Transverse colon (tissue), 4 donors: ENCODE measurements around the gene AATK. TPM values are rescaled to one million over a fixed set of nuclear protein-coding genes. Genes with fewer than 3 reads are reported as not detected.

Experiments
- DNase-seq: peaks from one replicate; pipeline ENCODE4 v3.0.0-alpha.2; 2019
- H3K27ac ChIP-seq, 4 donors: fragments of 200-600 bp; sonication (generic); 2 replicates each; pipeline ENCODE4 v1.5.1; 2016 to 2018; ENCODE audit warnings: inconsistent platforms in 4 of 4
- H3K27me3 ChIP-seq: fragments of 200-600 bp; sonication (generic); 2 replicates; pipeline ENCODE4 v1.5.1; 2017; ENCODE audit warnings: inconsistent platforms
- H3K36me3 ChIP-seq, 4 donors: fragments of 200-600 bp; sonication (generic); 2 replicates each; pipeline ENCODE4 v1.5.1; 2017 to 2019; ENCODE audit warnings: inconsistent platforms in 4 of 4
- H3K4me1 ChIP-seq, 4 donors: fragments of 200-600 bp; sonication (generic); 2 replicates each; pipeline ENCODE4 v1.5.1; 2017 to 2020; ENCODE audit warnings: inconsistent platforms in 4 of 4
- H3K4me3 ChIP-seq, 4 donors: fragments of 200-600 bp; sonication (generic); 1 replicate in 1 of 4; 2 replicates in 3 of 4; pipeline versions ENCODE4 v1.5.1 to v1.6.1; 2017 to 2019; ENCODE audit warnings: inconsistent platforms in 4 of 4
- H3K9me3 ChIP-seq, 2 donors: fragments of 200-600 bp; sonication (generic); 2 replicates each; pipeline ENCODE4 v1.5.1; 2017 to 2019; ENCODE audit warnings: inconsistent platforms in 2 of 2
- EP300 ChIP-seq: sonication (generic); formaldehyde crosslinking; IDR thresholded peaks from one replicate; pipeline ENCODE4 v1.6.1; 2017; ENCODE audit warnings: antibody characterized with exemption, low read depth
- POLR2A ChIP-seq: fragments of 450-650 bp; IDR thresholded peaks from one replicate; pipeline ENCODE4 v1.6.1; 2016; ENCODE audit warnings: antibody characterized with exemption, mild to moderate bottlenecking, moderate library complexity
- POLR2AphosphoS5 ChIP-seq, 3 donors: sonication (generic); formaldehyde crosslinking; IDR thresholded peaks; one replicate each; pipeline ENCODE4 v1.6.1; 2016; ENCODE audit warnings: antibody characterized with exemption in 3 of 3
- WGBS, 2 donors: methylation state at CpG; one replicate each; pipeline ENCODE4 v1.1.5; 2018; ENCODE audit warnings: low coverage in 1 of 2; 5-methylcytosine and 5-hydroxymethylcytosine counted together
- in situ Hi-C, 4 donors: fragments of 200-750 bp; cut with MboI; loops; one replicate each; pipeline versions ENCODE4 v1.15.0 to v1.15.1; 2017; ENCODE audit warnings: low sequenced_read_pairs in 3 of 4, low pct_ligation_motif_present in 1 of 4, low pct_unique_long_range_greater_than_20kb in 1 of 4
- intact Hi-C: fragments of 100-400 bp; cut with DNase I; formaldehyde crosslinking; loops from one replicate; pipeline ENCODE4 v1.15.1; 2023; ENCODE audit warnings: low total_unique reads
- total RNA-seq, 4 donors: library from RNA; depleted of rRNA; stranded (reverse); fragments of >200 nt; gene quantifications; one replicate each; pipeline ENCODE4 v1.1.0, GENCODE V29; 2016
- TF ChIP-seq, protein P1 (sequence below), 5 experiments: fragments of 200-600 bp in 3 of 5; fragments of 450-650 bp in 2 of 5; sonication (generic) in 3 of 5; IDR thresholded peaks; 1 replicate in 2 of 5; 2 replicates in 3 of 5; pipeline ENCODE4 v1.5.1; 2016 to 2017; ENCODE audit warnings: antibody characterized with exemption in 5 of 5, inconsistent platforms in 3 of 5, mild to moderate bottlenecking in 2 of 5, moderate library complexity in 1 of 5

The AATK gene
- total RNA-seq, 4 donors from 2014 or later = 1.7 to 21.3 (median 8.6) TPM

- H3K27ac ChIP-seq = peak overlapping the region in 1 of 4 donors; percentile 47
- H3K4me3 ChIP-seq = no peak overlapping the region
Measured at GRCh38 chr17:81130385-81131361, 35.3 kb downstream of the AATK start.

DNA sequence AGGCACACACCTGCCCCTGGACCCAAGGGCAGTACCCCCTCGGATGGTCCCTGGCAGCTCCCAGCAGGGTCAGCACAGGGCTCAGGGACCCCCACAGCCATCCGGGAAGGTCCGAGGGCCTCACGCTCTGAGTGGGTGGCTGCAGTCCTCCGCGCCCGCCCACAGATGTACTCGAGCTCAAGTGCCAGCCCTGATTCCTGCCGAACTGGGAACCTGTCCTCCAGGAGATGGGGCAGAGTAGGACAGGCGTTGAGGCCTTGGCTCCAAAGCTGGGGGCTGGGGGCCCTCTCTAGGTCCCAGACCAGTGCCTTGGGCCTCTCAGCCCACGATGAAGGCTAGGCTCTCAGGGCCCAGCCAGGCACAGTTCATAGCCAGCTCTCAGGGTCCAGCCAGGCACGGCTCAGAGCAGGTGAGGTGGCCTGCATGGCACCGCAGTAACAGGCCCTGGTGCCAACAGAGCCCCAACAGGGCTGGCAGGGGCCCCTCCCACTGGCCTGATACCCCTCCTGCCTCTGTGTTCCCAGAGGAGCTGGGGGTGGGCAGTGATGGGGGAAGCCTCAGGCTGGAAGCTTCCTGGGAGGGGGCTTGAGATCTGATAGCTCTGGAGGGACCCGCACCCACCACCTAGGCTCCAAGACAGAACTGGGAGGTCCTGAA lies 36.2 kb downstream of the AATK start:
- WGBS, 2 donors = 82 to 100% methylated on average over 1 to 11 of the region's 14 CpGs
- H3K36me3 ChIP-seq = no peaks in the 10 kb centered on the region
- TF ChIP-seq, protein P1, sequence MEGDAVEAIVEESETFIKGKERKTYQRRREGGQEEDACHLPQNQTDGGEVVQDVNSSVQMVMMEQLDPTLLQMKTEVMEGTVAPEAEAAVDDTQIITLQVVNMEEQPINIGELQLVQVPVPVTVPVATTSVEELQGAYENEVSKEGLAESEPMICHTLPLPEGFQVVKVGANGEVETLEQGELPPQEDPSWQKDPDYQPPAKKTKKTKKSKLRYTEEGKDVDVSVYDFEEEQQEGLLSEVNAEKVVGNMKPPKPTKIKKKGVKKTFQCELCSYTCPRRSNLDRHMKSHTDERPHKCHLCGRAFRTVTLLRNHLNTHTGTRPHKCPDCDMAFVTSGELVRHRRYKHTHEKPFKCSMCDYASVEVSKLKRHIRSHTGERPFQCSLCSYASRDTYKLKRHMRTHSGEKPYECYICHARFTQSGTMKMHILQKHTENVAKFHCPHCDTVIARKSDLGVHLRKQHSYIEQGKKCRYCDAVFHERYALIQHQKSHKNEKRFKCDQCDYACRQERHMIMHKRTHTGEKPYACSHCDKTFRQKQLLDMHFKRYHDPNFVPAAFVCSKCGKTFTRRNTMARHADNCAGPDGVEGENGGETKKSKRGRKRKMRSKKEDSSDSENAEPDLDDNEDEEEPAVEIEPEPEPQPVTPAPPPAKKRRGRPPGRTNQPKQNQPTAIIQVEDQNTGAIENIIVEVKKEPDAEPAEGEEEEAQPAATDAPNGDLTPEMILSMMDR (IDR thresholded peaks at IDR 0.05) = no peak
- no peak for TF ChIP-seq POLR2AphosphoS5 (IDR thresholded peaks at IDR 0.05)
- no peak for TF ChIP-seq POLR2A
- TF ChIP-seq EP300 = no peak
- H3K9me3 ChIP-seq = no peaks in the 10 kb centered on the region
- H3K4me3 ChIP-seq = no peak overlapping the region
- no peak for DNase-seq
- peaks cover 0 to 13% (median 5%) of the 10 kb centered on the region in 4 donors for H3K4me1 ChIP-seq
- in situ Hi-C loops (no loop called here), intact Hi-C loops (no loop called here)
- no peaks in the 10 kb centered on the region for H3K27me3 ChIP-seq
- H3K27ac ChIP-seq = peak overlapping the region in 2 of 4 donors; percentile 21 to 32

More at GRCh38 chr17:81130385-81131361, 35.3 kb downstream of the AATK start:
- in situ Hi-C loops = no loop called here
- no peak for DNase-seq
- Histone ChIP-seq H3K4me1 (peaks cover 0 to 13% (median 5%) of the 10 kb centered on the region in 4 donors), H3K9me3 (no peaks in the 10 kb centered on the region), H3K27me3 (no peaks in the 10 kb centered on the region), H3K36me3 (no peaks in the 10 kb centered on the region)
- TF ChIP-seq POLR2AphosphoS5 (IDR thresholded peaks at IDR 0.05) (no peak), POLR2A (no peak), EP300 (no peak)
- TF ChIP-seq, protein P1 (IDR thresholded peaks at IDR 0.05) = no peak
- WGBS, 2 donors = 83 to 90% methylated on average over 2 to 28 of the region's 41 CpGs
- intact Hi-C loops = no loop called here

DNA sequence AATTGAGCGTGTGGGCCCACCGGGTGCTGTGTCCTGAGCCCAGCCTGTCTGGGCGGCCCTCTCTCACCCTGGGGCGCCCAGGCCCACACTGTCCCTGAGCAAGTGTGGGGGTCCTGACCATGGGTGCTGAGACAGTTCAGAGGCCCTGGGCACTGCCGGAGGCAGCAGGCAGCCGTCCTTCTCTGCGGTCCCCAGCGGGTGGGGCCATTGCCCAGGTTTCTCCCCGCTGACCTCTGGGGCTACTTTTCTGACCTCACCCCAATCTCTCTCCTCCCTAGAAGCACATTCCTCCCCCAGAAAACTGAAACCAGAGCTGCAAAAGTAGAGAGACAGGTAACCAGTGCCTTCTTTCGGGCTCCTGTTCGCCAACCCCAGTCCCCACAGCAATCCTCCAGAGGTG lies 36.7 kb downstream of the AATK start:
- H3K27me3 ChIP-seq = no peaks in the 10 kb centered on the region
- whole genome bisulfite sequencing, 2 donors = 81% methylated on average over 8 of the region's 11 CpGs; no CpG with 5 or more reads in 1 of the 2 donors
- no peak for DNase-seq
- no peaks in the 10 kb centered on the region for H3K9me3 ChIP-seq
- H3K4me1 ChIP-seq = peaks cover 0 to 13% (median 5%) of the 10 kb centered on the region in 4 donors
- in situ Hi-C loops (no loop called here), intact Hi-C loops (no loop called here)
- H3K4me3 ChIP-seq = no peak overlapping the region
- H3K36me3 ChIP-seq = no peaks in the 10 kb centered on the region
- no peak for TF ChIP-seq POLR2AphosphoS5 (IDR thresholded peaks at IDR 0.05)
- no peak for TF ChIP-seq POLR2A
- TF ChIP-seq EP300 = no peak
- TF ChIP-seq, protein P1 (IDR thresholded peaks at IDR 0.05) = no peak
- H3K27ac ChIP-seq = peak overlapping the region in 2 of 4 donors; percentile 21 to 32

- H3K27me3 ChIP-seq = no peaks in the 10 kb centered on the region
- no peak for TF ChIP-seq EP300
- no peak for TF ChIP-seq POLR2AphosphoS5 (IDR thresholded peaks at IDR 0.05)
- TF ChIP-seq, protein P1 (IDR thresholded peaks at IDR 0.05) = no peak
- TF ChIP-seq POLR2A = no peak
- no peak overlapping the region for H3K4me3 ChIP-seq
- WGBS, 2 donors = 82% methylated on average over 23 of the region's 23 CpGs; no CpG with 5 or more reads in 1 of the 2 donors
- no peaks in the 10 kb centered on the region for H3K36me3 ChIP-seq
- peak overlapping the region in 1 of 4 donors; percentile 25 for H3K27ac ChIP-seq
- H3K9me3 ChIP-seq = no peaks in the 10 kb centered on the region
- intact Hi-C loops (no loop called here), in situ Hi-C loops (no loop called here)
- peaks cover 0 to 13% (median 5%) of the 10 kb centered on the region in 4 donors for H3K4me1 ChIP-seq
- no peak for DNase-seq
Measured at GRCh38 chr17:81128774-81129173, 37.2 kb downstream of the AATK start.
